Activated T-cell treated with anti-CD3 and anti-CD28 coated beads for 4 hours (primary cell): Measurements from ENCODE around the gene GALNT1.

ENCODE experiments used
- DNase-seq: peaks from one replicate; pipeline ENCODE4 v3.0.0-alpha.2; 2020

GALNT1 gene

DNA sequence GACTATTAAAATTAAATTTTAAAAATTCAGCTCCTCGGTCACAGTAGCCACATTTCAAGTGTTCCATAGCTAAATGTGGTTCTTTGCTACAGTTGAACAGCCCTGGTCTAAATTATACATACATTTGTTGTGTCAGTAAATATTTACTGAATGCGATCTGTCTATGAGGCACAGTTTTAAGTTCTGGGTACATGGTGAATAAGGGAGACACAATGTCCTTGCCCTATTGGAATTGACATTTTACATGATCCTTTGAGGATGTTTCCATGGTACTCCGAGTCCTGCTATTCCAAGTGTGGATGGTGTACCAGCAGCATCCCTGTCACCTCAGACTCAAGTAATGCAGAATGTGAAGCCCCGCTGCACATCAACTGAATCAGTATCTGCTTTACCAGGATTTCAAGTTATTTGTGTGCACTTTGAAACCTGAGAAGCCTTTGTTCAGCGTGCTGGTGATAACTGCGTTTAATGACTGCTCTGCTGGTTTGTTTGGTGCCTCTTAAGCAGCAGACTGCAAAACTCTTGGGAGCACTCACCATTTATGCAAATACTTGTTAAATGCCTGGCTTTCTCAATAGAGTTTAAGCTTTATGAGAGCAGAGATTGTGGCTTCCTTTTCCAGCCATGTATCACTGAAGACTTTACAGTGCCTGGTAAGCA is 1.5 kb downstream of the GALNT1 start:
- no peak for DNase-seq

DNA sequence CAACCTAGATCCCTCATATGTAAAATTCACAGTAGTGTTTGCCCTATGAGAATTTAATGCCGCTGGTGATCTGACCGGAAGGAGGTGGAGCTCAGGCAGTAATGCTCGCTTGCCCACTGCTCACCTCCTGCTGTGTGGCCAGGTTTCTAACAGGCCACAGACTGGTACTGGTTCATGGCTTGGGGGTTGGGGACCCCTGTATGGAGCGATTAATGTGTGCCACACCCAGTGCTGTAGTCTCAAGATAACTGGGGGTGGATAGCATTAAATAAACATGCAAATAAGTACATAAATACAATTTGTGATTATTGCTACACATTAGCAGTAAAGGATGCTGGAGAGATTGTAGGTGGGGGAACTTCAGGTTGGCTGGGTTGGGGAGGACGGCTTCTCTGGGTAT is 3.2 kb downstream of the GALNT1 start:
- DNase-seq: no peak

DNA sequence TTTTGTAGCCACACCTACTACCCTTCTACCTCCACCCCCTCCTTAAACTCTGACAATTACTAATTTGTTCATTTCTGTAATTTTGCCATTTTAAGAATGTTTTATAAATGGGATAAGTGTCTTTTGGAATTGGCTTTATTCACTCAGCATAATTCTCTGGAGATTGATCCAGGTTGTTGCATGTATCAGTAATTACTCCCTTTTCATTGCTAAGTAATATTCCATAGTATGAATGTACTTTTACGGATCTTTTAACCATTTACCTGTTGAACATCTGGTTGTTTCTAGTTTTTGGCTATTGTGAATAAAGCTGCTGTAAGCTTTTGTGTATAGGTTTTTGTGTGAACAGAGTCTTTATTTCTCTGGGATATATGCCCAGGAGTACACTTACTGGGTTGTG is 4.1 kb downstream of the GALNT1 start:
- no peak for DNase-seq

DNA sequence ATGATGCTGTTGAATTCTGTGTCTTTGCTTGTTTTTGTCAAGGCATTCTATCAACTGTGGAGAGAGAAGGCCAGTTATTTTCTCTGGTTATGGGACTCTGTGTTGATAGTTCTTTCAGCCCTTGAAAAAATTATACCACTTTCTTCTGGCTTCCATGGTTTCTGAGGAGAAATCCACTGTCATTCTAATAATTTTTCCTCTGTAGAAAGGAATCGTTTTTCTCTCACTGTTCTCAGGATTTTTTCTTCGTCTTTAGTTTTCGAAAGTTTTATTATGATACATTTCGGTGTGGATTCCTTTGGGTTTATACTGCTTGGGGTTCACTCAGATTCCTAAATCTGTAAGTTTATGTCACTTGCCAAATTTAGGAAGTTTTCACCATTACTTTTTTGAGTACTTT is 6.6 kb downstream of the GALNT1 start:
- no peak for DNase-seq

DNA sequence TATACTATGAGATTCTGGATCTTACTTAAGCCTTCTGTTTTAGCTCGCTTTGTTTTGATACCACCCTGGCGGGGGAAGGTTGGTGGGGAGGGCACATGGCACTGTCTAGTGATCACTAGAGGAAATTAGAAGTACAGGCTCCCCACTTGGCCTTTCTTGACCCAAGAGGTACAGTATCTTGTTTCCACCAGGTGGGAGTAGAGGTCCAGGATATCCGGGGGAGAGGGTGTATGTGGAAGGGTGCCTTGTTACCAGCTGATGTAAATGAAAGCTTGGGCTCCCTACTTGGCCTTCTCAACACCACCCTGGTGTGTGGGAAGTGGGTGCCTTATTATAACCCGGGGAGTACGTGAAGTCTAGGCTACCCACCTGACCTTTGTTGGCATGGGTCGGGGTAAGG is 7.5 kb downstream of the GALNT1 start:
- peak; percentile 6 for DNase-seq

DNA sequence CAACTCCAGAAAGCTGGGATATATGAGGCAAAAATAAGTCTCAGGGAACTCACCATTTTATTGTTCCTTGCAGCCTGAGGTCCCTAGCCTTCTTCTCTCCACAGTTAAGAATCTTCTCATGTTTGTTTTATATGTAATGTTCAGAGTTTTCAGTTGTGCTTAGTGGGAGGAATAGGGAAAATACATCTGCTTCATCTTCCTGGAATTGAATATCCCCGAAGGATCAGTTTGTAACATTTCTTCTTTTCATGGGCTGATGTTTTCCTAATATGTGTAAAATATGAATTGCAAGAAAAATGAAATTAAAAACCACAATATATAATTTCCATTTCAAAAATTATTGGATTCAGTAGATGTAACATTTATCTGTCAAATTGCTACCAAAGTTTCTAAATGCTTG is 8.0 kb downstream of the GALNT1 start:
- DNase-seq: no peak

DNA sequence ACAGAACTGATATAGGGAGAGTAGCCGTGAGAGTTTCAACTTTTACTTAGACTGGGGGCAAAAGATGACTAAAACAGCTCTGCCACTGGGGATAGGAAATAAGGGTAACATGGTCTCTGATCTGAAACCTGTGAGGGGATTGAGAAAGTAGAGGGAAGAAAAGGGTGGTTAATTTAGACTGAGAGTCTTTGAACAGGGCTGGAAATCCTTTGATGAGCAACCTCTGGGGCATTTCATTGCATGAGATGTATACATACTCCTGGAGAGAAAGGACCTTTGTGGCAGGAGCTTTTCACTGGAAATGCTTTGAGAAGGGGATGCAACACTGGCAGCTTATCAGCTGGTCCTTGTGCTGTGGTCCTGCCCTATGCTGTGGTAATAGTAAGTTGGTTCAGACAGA is 9.4 kb downstream of the GALNT1 start:
- no peak for DNase-seq

DNA sequence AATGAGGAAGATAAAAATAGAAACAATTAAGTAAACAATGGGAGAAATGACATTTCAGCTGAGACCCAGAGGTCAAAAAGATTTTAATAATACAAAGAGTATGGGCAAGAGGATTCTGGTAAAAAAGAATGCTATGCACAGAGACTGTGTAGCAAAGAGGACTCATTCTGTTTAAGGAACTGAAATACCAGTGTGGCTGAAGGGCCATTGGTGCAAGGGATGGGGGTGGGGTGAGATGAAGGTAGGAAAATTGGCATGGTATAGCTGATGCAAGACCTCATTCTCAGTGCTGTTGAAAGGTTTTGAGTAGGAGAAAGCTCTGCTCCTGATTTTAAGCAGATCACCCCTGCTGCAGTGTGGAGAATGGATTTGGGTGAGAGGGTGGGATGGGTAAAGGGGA is 10.8 kb downstream of the GALNT1 start:
- DNase-seq: no peak

DNA sequence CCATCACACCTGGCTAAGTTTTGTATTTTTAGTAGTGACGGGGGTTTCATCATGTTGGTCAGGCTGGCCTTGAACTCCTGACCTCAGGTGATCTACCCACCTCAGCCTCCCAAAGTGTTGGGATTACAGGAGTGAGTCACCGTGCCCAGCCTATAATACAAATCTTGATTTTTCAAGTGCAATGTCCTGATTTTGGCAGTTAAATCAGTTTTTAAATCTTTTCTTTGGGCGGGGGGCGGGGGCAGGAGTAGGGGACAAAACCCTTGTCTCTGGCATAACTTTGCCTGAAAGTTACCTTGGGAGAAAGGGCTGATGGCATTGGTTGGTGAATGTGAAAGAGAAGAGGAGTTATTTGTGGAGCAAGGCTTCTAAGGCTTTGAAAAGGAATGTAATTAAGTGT is 12.3 kb downstream of the GALNT1 start:
- DNase-seq: no peak

DNA sequence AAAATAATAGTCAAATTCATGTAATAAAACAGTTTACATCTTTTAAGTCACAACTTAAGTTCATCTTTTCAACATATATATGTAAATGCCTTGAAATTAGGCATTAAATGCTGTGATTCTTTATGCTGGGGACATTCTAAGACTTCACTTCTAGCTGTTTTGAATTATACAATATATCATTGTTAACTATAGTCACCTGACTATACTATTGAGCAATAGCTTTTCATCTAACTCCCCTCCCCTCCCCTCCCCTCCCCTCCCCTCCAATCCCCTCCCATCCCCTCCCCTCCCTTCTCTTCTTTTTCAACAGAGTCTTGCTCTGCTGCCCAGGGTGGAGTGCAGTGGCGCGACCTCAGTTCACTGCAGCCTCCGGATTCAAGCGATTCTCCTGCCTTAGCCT is 16.2 kb downstream of the GALNT1 start:
- no peak for DNase-seq

DNA sequence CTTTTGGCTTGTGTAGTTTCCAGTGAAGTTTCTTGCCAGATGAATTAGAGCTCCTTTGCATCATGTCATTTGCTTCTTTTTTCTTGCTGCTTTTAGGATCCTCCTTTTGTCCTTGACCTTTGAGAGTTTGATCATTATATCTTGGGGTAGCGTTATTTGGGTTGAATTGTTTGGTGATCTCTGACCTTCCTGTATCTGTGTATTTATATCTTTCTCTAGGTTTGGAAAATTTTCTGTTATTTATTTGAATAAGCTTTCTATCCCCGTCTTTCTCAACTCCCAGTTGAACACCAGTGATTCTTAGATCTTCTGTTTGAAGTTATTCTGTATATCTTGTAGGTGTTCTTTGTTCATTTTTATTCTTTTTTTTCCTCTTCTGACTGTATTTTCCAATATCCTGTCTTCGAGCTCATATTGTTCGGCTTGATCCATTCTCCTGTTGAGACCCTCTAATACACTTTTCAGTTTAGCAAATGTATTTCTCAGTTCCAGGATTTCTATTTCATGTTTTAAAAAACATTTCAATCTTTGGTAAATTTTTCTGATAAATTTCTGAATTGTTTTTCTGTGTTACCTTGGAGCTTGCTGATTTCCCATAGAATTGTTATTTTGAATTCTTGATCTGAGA is 20.8 kb downstream of the GALNT1 start:
- DNase-seq: no peak

DNA sequence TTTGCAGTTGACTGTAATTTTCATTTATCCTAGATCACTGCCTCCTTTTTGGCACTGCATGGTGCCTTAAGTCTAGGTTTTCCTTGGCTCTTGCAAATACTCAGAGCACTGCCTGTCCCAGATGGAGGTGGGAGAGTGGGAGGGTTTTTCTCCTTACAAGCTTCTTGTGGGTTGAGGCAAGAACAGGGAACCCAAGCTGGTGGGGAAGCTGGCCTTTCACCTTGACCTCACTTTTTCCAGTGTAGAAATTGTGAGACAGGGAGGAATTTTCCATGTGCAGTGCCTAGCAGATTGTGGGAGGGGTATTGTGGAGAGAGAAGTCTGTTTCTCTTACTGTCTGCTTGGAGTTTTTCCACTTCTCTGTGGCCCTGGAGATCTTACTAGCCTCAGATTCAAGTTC is 21.5 kb downstream of the GALNT1 start:
- no peak for DNase-seq

DNA sequence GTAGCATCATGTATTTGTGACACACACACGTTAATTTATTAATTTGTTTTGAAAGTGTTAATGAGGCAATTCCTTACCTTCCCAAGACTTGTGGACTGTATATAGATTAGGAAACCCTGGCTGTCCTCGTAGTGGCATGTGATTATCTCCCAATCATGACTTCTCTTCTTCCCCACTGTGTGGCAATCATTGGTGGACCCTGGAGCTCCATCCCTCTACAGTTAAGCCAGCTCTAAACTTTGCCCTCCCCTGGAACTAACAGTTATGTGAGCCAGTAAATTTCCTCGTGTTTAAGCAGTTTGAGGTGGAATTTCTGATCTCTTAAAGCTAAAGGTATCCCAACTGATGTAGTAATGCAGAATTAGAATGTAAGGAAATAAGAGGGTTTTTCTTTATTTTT is 22.0 kb downstream of the GALNT1 start:
- DNase-seq: no peak

DNA sequence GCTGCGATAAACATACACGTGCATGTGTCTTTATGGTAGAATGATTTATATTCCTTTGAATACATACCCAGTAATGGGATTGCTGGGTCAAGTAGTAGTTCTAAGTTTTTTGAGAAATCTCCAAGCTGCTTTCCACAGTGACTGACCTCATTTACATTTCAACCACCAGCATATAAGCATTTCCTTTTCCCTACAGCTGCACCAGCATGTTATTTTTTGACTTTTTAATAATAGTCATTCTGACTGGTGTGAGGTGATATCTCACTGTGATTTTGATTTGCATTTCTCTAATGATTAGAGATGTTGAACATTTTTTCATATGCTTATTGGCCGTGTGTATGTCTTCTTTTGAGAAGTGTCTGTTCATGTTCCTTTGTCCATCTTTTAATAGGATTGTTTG is 22.8 kb downstream of the GALNT1 start:
- no peak for DNase-seq

DNA sequence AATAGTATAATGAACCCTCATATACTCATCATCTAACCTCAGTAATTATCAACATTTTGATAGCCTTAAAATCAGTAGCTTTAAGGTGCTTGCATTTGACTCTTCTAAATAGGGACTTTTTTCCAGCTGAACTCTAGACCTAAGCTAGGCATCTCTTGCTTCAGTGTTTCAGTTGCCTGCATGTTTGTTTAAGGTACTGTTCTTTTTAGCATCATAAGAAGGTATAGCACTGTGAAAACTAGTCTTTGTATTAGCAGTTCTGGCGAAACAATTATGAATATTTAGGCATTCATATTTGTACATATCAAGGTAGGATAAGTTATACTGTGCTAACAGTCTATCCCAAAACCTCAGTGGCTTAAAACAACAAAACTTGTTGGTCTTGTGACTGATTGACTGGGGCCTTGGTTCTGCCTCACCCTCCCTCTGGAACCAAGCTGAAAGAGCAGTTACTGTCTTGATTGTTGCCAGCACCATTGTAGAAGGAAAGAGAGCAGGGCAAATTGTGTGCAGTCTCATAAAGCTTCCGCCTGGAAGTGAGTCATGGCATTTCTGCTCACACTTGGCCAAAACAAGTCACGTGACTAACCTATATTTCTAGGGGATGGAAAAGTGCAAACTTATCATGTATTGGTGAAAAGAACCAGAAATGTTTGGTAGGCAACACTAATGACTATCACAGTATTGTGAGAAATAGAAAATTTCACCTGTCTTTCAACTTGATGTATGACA is 24.3 kb downstream of the GALNT1 start:
- DNase-seq: no peak

DNA sequence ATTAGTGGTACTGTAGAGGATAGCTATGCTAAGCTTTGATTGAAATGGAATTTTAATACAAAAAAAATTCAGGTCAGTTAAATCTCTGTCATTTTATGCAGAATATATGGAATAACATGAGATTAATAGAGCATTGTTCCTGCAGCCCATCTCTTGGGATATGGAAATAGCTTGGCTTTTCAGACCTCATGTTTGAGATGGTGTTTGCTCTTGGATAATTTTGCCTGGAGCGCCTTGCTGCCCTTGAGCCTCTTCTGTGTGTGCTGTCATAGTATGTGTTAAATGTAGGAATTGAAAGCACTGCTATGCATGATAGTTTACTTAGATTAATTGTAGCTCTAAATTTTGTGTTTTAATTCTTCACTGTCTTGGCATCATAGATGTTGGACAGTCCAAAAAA is 27.7 kb downstream of the GALNT1 start:
- DNase-seq: no peak

DNA sequence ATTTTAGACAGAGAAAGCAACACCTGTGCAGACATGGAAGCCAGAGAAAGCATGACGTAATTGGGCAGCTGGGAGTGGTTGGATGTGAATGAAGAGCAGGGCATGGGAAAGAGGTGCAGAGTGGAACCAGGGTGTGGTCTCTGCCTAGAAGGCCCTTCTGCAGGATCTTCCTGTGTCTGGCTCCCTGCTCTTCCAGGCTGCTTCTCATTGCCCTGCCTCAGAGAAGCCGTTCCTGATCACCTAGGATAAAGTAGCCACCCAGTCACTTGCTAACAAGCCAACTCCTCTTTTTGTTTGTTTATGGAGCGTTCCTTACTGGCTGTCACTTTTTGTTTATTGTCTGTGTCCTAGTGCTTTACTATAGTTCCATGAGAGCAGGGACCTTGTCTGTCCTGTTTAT is 28.5 kb downstream of the GALNT1 start:
- DNase-seq: no peak

DNA sequence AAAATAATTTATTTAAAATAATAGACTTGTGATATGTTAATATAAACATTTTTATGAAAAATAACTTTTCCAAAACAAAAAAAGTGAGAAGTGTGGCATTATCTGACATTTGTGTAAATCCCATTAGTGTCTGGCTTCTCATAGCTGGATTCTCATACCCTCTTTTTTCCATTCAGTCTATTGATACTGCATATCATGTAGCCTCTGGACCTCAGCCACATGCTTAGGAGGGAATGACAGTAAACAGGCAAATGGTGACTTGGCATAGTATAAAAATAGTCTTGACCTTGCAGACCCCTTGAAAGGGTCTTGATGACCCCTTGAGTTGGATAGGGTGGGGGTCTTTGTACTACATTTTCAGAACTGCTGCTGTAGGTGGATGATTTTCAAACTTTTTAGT is 29.2 kb downstream of the GALNT1 start:
- no peak for DNase-seq

DNA sequence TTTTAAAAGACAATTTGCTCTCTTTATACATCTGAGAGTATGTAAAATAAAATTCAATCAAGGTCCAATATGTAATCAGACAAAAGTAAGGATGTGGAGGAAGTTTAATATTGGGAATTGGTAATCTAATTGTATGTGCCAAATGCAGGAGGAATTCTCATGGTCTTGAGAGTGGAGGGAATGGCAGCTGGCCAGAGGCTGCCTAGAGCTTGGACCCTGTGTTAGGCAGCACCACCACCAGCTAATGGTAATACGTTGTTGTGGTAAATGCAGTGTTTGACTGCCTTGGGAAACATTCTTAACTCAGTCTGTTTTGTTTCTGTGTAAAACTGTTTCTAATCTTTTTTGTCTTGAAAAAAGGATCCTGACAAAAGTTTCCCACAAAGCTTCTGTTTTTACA is 30.0 kb downstream of the GALNT1 start:
- no peak for DNase-seq

DNA sequence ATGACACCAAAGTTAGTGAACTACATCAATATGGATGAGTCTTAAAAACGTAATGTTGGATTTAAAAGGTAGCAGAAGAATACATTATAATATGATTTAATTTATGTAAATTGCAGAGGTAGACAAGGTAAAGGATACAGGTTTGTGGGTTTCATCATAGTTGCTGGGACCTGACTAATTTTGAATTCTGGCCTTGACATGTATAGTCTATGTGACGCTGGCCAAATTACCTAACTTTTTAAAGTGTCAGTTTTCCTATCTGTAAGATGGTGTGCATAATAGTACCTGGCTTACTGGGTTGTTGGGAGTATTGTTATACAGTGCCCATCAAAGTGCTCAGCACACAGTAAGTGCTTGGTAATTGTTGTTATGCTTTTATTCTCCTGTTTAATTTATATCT is 34.5 kb downstream of the GALNT1 start:
- DNase-seq: no peak

DNA sequence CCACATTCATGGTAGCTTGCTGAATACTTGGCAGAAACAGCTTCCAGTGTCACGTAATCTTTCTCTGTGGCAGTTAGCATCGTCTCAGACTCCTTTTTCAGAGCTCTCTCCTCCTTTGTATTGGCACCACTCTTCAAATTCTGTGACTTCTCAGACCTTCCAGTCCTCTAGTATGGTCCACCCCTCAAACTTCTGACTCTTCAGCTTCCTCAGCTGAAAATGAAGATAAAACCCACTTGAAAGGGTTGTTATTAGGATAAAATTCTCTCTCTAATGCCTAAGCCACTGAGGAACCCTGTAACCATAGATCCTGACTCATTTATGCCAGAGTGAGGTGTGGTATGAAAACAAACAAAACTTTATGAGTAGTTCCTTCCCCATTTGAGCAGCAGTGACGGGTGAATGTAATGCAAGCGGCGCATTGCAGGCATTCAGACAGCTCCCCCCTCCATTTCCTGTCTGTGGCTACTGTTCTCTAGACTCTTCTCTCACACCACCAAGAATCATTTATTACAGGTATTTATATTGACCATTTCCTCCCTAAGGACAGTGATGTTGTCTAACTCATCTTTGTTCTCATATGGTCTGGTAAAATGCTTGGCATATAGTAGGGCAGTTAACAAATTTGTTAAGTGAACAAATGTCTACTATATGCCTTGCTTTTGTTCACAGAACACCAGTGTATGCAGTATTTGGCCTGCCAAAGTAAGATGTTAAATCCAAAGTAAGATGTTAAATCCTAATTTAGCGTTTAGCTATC is 35.3 kb downstream of the GALNT1 start:
- peak; percentile 53 for DNase-seq

DNA sequence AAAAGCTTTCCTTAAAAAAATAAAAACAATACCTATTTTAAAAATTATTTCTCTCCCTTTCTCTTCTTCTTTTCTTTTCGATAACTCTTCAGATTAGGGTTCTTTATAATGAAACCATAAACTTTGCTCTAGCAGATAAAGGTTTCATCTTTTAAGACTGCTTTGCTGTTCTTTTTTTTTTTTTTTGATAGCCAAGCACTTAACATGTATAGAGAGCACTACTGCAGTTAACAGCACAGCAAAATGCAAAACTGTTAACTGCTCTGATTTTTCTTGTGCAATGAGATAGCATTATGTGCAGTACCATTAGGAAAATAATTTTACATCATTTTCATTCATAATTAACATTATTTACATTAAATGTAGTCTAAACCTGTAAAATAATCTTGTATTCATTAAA is 36.3 kb downstream of the GALNT1 start:
- no peak for DNase-seq

DNA sequence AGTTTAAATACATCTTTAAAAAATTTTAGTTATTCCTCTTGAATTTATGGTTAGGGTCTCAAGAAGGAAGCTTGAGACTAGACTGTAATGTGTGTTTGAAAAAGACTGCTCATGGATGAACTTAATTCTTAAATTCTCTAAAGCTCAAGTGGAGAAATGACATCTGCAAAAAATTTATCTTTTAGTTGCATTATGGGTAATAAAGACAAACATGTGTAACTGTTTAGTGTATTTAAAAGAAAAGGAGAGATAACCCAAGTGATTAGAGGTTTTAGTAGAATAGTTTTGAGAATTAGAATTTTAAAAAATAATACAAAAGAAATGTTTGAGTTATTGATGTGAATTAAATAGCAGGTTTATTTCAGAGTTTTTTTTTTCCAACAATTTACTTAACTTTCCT is 36.7 kb downstream of the GALNT1 start:
- DNase-seq: no peak

DNA sequence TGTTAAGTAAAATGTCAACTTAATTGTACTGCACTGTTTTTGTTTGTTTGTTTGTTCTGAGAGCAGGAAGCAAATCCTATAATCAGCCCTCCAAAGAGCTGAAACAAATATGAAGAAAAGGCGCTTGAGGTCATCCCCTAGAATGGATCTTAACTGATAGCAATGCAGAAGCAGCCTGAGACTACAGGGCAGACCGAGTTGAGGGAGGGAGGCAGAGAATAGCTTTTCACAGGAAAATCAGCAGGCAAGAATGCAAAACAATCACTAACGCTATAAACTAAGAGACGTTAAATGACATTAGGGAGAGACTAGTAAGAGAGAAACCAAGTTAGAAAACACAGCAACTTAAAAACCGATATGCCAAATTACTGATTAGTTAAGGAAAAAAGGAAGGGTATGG is 37.2 kb downstream of the GALNT1 start:
- no peak for DNase-seq
